ENCODE results near the gene DSTN.

Gene DSTN

DNA sequence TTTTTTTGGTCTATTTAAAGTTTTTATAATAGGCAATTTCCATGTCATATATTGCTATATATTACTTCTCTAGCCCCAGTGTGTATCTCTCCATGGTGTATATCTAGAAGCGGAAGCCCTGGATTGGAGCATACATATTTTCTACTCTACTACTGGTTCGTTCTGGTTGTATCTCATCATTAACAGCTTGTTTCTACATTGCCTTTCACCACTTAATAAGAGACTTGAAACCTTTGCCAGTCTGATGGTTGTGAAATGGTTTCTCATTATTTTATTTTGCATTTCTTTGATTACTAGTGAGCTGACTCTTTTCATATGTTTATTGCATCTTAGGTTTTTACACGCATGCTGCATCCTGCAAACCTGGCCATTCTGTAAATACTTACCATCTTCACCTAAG is 3.6 kb downstream of the DSTN start:
- in situ Hi-C loops (cut with HindIII; ENCODE audit: low sequenced_read_pairs) = loop anchor here (5.0 kb wide), 2 partner anchors 41 to 66 kb away; partner anchors contain the start of gene BFSP1

DNA sequence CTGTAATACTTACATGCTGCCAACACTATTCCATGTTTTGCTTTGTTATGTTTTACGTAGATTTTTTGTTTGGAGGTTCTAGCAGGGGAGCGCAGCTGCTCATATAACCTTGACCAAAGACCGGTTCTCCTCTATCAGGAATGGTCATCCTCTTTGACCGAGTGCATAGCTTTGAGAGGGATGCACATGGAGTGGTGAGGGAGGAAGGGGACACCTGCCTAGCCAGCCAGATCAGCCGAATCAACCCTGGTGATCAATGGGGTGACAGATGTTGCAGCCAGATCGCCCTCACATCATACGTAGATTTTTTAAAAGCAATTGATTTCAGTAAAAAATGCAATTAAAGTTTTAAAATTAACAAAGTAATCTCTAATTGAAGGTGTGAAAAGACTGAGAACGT is 6.3 kb downstream of the DSTN start:
- in situ Hi-C loops (cut with HindIII; ENCODE audit: low sequenced_read_pairs) = no loop called here

DNA sequence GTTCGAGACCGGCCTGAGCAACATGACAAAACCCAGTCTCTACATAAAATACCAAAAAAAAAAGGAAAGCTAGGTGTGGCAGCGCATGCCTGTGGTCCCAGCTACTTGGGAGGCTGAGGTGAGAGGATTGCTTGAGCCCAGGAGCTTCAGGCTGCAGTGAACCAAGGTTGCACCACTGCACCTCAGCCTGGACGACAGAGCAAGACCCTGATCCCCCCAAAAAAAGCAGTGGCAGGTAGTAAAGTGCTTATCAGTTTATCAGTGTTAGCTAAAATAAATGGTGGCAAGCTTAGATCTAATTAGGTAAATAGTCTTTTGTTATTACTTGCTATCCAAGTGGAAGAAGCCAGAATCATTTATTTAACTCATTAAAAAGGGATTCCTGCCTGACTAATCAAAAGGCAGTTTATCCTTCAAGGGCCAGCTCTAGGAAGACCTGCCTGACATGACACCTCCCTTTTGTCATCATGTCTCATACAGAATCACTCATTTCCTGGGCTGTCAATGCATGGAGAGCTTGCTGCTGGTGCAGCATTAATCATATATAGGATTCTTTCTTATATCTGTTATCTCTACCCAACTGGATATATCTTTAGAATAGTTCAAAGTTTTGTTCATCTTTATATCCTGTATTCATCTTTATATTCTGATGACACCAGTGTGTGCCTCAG is 9.6 kb downstream of the DSTN start:
- in situ Hi-C loops (cut with HindIII; ENCODE audit: low sequenced_read_pairs) = no loop called here

DNA sequence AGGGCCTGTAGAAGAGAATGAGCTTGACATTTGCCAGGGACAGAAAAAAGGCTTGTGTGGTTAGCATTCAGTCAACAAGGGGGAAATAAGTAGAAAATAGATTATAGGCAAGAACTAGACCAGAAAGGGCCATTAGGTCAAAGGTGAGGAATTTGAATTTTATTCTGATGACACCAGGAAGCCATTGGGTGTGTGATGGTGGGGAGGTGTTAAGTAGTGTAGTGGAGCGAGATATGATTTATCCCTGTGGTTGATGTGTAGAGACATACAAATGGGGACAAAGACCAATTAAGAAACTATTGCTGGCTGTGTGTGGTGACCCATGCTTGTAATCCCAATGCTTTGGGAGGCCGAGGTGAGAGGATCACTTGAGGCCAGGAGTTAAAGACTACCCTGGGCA is 11.0 kb downstream of the DSTN start:
- in situ Hi-C loops (cut with HindIII; ENCODE audit: low sequenced_read_pairs) = no loop called here

DNA sequence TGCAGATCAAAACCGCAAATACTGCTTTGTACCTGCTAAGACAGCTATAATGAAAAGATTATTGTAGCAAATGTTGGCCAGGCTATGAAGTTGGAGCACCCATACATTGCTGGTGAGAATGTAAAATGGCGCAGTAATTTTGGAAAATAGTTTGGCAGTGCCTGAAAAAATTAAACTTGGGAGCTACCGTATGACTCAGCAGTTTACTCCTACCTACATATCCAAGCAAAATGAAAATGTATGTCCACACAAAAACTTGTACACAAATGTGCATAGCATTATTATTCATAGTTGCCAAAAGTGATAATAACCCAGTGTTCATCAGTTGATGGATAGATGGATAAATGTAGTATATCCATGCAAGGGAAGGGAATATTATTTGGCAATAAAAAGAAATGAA is 13.3 kb downstream of the DSTN start:
- in situ Hi-C loops (cut with HindIII; ENCODE audit: low sequenced_read_pairs) = no loop called here

DNA sequence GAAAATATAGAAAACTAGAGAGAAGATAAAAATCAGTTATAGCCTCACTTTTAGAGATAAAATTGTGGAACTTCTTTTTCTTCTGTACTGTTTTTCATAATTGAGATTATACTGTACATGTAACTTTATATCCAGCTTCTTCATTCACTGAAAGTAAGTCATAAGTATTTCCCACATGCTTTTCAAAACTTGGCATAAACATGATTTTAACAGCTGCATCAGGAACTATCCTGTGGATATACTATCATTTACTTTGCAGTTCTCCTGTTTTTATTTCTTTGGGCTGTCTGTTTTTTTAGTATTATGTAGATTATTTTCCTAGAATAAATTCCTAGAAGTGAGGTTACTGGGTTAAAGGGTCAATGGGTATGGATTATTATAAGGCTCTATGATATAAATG is 14.8 kb downstream of the DSTN start:
- in situ Hi-C loops (cut with HindIII; ENCODE audit: low sequenced_read_pairs) = no loop called here

DNA sequence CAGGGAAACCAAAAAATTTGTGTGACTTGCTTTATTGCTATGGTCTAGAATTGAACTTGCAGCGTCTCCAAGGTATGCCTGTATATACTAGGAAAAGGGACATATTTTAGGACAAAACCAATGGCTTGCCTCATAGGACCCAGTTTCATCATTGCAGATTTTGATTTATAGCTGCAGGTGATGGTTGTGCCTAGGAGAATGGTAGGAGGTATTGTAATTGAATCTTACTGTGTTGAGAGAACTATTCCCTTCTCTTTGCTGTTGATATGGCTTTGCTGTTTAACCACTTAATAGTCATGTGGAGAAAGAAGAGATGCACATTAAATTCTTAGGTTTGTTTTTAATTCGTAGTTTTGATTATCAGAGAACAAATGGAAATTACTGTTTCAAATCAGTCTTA is 16.4 kb downstream of the DSTN start:
- in situ Hi-C loops (cut with HindIII; ENCODE audit: low sequenced_read_pairs) = no loop called here

DNA sequence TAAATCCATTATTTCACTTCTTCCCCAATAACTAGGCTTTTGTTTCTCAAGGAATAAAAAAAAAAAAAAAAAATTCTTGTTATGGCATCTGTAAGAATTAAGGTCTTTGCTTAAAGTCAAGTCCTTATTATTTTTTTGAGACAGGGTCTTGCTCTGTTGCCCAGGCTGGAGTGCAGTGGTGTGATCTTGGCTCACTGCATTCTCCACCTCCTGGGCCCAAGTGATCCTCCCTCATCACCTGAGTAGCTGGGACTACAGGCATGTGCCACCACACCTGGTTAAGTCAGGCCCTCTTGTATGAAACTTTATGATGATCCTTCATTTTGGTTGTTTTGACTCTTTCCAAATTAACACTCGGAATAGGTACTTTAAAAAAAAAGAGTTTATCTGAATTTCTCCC is 17.3 kb downstream of the DSTN start:
- in situ Hi-C loops (cut with HindIII; ENCODE audit: low sequenced_read_pairs) = no loop called here

DNA sequence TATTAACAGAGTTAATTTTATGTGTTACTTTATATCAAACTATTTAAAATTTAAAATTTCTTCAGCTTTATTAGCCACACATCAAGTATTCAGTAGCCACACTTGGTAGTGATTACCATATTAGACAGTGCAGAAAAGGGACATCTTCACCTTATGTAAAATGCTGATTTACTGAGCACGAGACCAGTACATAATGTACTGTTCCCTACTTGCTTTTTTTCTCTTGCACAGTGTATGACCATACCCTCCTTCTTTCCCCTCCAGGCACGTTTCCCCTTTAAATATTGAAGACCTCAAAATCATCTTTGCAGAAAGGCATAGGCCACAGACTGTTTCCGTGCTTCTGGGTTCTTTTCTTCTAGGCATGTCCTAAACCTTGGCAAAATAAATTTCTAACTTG is 17.9 kb downstream of the DSTN start:
- in situ Hi-C loops (cut with HindIII; ENCODE audit: low sequenced_read_pairs) = no loop called here

DNA sequence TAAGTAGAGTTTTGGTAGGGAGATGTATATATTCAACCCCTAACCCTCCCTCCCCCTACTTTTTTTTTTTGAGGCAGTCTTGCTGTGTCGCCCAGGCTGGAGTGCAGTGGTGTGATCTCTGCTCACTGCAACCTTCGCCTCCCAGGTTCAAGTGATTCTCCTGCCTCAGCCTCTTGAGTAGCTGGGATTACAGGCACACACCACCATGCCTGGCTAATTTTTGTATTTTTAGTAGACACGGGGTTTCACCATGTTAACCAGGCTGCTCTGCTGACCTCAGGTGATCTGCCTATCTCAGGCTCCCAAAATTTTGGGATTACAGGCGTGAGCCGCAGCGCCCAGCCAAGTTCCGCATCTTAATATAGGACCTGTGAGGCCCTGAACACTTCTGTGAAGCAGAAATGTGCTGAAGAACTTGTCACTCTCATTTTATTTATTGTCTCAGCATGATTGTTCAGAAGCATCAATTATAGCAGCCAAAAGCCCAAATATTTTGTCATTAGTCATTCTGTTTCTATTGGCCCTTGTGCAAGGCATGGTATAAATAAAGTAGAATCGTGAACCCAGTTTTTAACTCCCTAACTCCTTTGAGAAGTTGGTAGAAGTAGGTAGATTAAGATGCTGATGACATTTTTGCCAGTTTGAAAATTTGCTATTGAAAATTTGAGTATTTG is 19.4 kb downstream of the DSTN start:
- in situ Hi-C loops (cut with HindIII; ENCODE audit: low sequenced_read_pairs) = no loop called here

DNA sequence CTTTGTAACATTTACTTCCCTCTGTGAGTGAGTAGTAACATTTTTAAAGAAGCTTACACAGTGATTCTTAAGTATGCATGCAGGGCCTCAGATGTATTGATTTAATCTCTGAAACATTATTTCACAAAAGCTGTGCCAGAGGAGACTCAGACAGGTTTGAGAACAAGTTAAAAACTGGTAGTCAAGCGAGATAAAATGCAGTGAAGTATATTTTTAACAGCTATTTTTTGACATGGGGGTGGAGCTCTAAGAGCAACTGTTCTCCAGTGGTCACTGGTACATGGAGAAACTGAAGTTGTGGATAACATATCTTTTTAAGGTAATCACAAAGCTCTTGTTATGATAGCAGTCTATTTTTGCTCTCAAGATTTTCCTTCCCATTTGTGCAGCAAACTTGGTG is 20.4 kb downstream of the DSTN start:
- in situ Hi-C loops (cut with HindIII; ENCODE audit: low sequenced_read_pairs) = loop anchor here (5.0 kb wide), 1 partner anchor 87 kb away; no protein-coding TSS in a partner anchor

DNA sequence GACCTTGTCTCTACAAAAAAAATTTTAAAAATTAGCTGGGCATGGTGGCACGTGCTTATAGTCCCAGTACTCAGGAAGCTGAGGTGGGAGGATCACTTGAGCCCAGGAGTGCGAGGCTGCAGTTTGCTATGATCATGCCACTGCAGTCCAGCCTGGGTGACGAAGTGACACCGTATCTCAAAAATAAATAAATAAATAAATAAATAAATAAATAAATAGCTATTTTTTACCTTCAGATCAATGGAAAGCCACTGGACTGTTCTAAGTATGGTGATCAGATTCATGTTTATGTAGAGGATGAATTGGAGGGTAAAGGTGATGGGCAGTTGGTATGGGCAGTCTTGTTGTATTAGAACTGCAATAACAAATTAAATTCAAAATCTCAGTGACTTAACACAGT is 24.0 kb downstream of the DSTN start:
- in situ Hi-C loops (cut with HindIII; ENCODE audit: low sequenced_read_pairs) = loop anchor here (5.0 kb wide), 1 partner anchor 83 kb away; no protein-coding TSS in a partner anchor

DNA sequence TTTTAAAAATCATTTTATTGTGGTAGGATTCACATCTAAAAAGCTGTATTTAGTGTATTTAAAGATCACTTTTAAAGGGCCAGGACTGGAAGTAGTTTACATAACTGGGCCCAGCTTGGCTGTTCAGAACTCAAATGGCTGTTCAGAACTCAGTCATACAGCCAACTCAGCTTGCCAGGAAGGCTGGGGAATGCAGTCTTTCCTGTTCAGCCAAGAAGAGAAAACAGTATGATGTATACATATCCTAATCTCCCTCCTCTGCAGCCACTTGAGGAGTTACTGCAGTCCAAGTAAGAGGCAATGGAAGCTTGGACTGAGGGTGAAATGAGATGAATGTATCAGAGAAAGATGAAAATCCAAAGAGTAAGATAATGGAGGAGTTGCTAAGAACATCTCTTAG is 24.6 kb downstream of the DSTN start:
- in situ Hi-C loops (cut with HindIII; ENCODE audit: low sequenced_read_pairs) = loop anchor here (5.0 kb wide), 1 partner anchor 83 kb away; no protein-coding TSS in a partner anchor

DNA sequence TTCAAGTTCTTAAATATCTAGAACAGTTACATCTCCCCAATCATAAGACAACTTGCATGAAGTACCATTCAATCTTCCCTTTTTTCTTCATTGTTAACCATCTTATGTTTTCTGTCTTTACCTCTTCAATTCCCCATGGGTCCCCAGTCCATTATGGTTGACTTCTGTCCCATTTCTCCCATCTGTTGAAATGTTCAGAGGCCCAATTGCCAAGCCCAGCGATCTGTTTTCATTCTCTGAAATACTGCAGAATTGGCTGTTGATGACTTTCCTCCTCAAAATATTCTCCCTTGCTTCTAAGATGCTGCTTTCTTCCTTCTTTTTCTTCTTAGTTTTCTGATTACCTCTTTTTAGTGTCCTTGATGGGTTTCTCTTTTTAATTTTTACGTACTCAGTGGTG is 26.0 kb downstream of the DSTN start:
- in situ Hi-C loops (cut with HindIII; ENCODE audit: low sequenced_read_pairs) = no loop called here

DNA sequence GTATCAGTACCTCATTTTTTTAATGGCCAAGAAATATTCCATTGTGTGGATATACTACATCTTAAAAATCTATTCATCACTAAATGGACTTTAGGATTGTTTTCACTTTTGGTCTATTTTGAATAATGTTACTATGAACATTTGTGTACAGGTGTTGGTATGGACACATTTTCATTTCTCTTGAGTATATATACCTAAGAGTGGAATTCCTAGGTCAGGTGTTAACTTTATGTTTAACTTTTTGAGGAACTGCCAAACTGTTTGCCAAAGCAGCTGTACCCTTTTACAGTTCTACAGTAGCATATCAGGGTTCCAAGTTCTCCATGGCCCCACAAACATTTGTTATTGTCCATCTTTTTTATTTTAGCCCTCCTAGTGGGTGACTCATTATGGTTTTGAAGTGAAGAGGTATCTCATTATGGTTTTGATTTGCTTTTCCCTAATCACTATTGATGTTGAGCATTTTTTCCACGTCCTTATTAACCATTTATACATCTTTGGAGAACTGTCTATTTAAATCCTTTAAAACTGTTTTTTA is 28.2 kb downstream of the DSTN start:
- in situ Hi-C loops (cut with HindIII; ENCODE audit: low sequenced_read_pairs) = no loop called here

DNA sequence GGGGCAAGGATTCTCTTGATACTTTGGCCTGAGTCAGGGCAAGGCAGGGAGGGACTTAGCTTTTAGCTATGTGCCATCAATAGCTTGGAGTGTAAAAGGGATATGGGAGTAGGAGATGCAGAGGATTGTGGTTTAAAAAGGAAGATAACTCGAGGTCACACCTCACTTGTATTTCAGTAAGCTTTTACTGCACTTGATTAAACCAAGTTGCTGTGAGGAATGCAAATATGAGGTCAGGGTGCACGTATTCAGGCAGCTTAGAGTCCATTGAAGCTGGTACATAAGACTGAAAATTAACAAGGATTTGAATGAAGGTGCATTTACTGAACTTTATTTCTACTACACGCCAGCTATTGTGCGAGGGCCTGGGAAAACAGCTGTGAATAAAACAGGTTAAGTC is 32.1 kb downstream of the DSTN start:
- in situ Hi-C loops (cut with HindIII; ENCODE audit: low sequenced_read_pairs) = no loop called here

DNA sequence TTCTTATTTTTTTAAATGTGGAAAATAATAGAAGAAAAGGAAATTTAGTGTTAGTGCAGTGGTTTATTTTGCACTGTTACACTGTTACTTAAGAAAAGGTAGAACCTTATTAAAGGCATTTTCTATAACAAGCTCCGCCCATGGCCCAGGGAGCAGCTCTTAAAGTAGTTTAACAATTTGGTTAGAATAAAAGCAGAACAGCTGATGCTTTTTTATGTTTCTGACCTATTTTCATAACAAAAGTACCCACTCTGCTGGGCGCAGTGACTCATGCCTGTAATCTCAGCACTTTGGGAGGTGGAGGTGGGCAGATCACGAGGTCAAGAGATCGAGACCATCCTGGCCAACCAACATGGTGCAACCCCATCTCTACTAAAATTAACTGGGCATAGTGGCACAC is 32.6 kb downstream of the DSTN start:
- in situ Hi-C loops (cut with HindIII; ENCODE audit: low sequenced_read_pairs) = no loop called here

DNA sequence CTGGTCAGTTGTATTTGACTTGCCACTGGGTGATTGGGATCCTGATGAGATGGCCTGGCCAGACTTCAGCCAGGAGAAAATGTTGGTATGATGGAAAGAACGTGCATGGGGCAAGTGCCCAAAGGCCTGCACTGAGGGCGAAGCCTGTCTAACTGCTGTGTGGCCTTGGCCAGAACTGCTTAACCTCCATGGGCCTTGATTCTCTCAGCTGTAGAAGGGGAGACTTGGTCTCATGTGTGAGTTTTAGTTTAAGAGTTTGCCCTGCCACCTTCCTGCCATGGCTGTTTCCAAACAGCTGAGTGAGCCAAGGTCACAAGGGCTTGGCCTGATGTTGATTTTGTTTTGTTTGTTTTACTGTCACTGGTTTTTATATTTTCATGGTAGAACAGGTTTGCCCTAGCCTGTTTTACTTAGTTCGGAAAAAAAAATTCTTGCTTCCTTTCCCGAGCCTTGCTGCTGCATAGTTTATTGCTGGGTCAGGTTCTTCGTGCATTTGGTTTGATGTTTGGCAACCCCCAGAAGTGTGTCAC is 35.3 kb downstream of the DSTN start:
- in situ Hi-C loops (cut with HindIII; ENCODE audit: low sequenced_read_pairs) = no loop called here

DNA sequence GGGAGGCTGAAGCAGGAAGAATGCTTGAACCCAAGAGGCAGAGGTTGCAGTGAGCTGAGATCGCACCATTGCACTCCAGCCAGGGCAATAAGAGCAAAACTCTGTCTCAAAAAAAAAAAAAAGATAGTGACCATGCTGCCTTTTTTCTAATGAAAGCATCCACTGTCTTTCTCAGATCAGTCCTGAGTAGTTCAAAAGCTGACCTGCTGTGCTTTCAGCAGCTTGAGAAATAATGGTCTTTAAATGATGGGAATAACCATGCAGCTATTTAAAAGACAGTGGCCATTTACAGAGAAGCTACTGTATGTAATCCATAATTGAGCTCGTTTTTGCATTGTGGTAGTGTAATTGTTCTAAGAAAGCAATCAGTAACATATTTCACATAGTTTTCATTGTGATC is 36.1 kb downstream of the DSTN start:
- in situ Hi-C loops (cut with HindIII; ENCODE audit: low sequenced_read_pairs) = no loop called here

DNA sequence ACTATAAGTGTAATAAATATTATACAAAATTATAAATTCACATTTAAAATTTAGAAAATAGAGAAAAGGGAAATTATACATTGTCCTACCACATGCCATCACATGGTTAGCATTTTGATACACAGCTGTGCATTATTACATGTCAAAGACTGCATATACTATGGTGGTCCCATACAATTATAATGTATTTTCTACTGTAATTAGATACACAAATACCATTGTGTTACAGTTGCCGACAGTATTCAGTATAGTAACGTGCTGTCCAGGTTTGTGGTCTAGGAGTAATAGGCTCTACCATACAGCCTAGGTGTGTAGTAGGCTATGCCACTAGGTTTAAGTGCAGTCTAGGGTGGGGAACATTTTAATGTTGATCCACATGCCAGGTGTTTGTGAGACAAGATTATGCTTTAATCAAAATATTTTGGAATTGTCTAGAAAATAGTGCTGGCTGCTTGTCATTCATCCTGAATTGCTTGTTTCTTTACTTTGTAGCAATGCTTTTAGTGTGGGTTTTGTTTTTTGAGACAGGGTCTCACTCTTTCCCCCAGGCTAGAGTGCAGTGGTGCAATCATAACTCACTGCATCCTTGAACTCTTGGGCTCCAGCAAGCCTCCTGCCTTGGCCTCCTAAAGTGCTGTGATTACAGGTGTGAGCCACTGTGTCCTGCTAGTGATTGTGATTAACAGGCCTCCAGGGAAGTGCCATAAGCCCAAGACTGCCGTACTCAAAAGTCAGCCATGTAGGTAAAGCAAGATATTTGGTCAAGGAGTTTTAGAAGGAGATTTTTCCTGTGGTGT is 39.0 kb downstream of the DSTN start:
- in situ Hi-C loops (cut with HindIII; ENCODE audit: low sequenced_read_pairs) = no loop called here

DNA sequence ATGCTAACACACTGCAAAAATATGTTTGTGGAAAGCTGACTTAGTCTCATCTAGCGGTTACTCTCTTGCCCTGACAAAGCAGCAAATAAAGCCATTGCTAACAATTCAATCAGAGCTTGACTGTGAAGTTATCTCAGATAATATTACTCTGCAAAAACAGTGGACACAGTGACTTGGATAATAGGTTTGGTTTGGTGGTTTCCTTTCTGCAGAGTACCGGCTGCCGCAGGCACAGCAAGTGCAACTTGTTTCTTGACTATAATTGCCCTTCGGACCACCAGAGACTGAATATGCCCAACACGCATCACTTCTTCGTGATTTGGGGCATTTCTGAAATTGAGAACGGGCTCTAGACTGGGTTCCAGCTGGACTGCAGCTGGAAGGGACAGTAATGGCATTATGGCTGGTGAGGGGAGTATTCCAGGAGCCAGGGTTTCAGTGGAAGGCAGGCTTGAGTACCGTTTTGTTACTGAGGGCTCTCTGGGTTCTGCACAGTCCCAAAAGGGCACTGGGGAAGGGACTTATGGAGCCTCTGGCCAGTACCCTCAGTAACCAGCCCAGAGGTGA is 40.0 kb downstream of the DSTN start:
- in situ Hi-C loops (cut with HindIII; ENCODE audit: low sequenced_read_pairs) = no loop called here
